ENCODE data around the gene FRAT2.
A peak's percentile ranks its signal among the peaks of the same experiment; 100 is the strongest.

- TF ChIP-seq, protein P1, sequence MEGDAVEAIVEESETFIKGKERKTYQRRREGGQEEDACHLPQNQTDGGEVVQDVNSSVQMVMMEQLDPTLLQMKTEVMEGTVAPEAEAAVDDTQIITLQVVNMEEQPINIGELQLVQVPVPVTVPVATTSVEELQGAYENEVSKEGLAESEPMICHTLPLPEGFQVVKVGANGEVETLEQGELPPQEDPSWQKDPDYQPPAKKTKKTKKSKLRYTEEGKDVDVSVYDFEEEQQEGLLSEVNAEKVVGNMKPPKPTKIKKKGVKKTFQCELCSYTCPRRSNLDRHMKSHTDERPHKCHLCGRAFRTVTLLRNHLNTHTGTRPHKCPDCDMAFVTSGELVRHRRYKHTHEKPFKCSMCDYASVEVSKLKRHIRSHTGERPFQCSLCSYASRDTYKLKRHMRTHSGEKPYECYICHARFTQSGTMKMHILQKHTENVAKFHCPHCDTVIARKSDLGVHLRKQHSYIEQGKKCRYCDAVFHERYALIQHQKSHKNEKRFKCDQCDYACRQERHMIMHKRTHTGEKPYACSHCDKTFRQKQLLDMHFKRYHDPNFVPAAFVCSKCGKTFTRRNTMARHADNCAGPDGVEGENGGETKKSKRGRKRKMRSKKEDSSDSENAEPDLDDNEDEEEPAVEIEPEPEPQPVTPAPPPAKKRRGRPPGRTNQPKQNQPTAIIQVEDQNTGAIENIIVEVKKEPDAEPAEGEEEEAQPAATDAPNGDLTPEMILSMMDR (IDR thresholded peaks at IDR 0.05): peak in 2 of 5 experiments; percentile 54 to 67
- peak; percentile 56 to 86 for TF ChIP-seq POLR2A (IDR thresholded peaks at IDR 0.05)
Observed at GRCh38 chr10:97334370-97335175, at the start of gene FRAT2.

Measured in tibial nerve (tissue), 3 donors.